ENCODE results near the gene GAS2.

Gene GAS2

GRCh38 chr11:22774716-22775115 lies 108.3 kb downstream of the GAS2 start:
- DNase-seq, result no peak
- no peak overlapping the region for H3K27ac Mint-ChIP-seq
- CTCF ChIA-PET, result no interaction called here
- H3K4me3 Mint-ChIP-seq, result no peak overlapping the region
- H3K9me3 Mint-ChIP-seq, result no peaks in the 10 kb centered on the region
- H3K27me3 Mint-ChIP-seq, result no peaks in the 10 kb centered on the region
- no peaks in the 10 kb centered on the region for H3K4me1 Mint-ChIP-seq
- H3K36me3 Mint-ChIP-seq, result no peaks in the 10 kb centered on the region

GRCh38 chr11:22775248-22775647 lies 108.8 kb downstream of the GAS2 start:
- no peaks in the 10 kb centered on the region for H3K9me3 Mint-ChIP-seq
- H3K27ac Mint-ChIP-seq, result no peak overlapping the region
- CTCF ChIA-PET, result no interaction called here
- no peak for DNase-seq
- H3K4me1 Mint-ChIP-seq, result no peaks in the 10 kb centered on the region
- H3K4me3 Mint-ChIP-seq, result no peak overlapping the region
- H3K36me3 Mint-ChIP-seq, result no peaks in the 10 kb centered on the region
- H3K27me3 Mint-ChIP-seq, result no peaks in the 10 kb centered on the region

- no peaks in the 10 kb centered on the region for H3K36me3 Mint-ChIP-seq
- no peak overlapping the region for H3K27ac Mint-ChIP-seq
- peaks cover 3% of the 10 kb centered on the region for H3K4me1 Mint-ChIP-seq
- no peak for DNase-seq
- H3K27me3 Mint-ChIP-seq, result no peaks in the 10 kb centered on the region
- H3K4me3 Mint-ChIP-seq, result no peak overlapping the region
- CTCF ChIA-PET, result interaction anchor here (1.9 kb wide), 1 partner anchor 107 kb away, joined by 8 read pairs; no protein-coding TSS in a partner anchor
- no peaks in the 10 kb centered on the region for H3K9me3 Mint-ChIP-seq
Observed at GRCh38 chr11:22778642-22779041, 112.2 kb downstream of the GAS2 start.

- DNase-seq, result no peak
- H3K27me3 Mint-ChIP-seq, result no peaks in the 10 kb centered on the region
- CTCF ChIA-PET, result no interaction called here
- no peak overlapping the region for H3K4me3 Mint-ChIP-seq
- H3K4me1 Mint-ChIP-seq, result peaks cover 3% of the 10 kb centered on the region
- H3K9me3 Mint-ChIP-seq, result no peaks in the 10 kb centered on the region
- H3K36me3 Mint-ChIP-seq, result no peaks in the 10 kb centered on the region
- no peak overlapping the region for H3K27ac Mint-ChIP-seq
Observed at GRCh38 chr11:22779850-22780249, 113.4 kb downstream of the GAS2 start.

GRCh38 chr11:22780952-22781593 lies 114.7 kb downstream of the GAS2 start:
- H3K27me3 Mint-ChIP-seq, result no peaks in the 10 kb centered on the region
- no peaks in the 10 kb centered on the region for H3K9me3 Mint-ChIP-seq
- CTCF ChIA-PET, result no interaction called here
- H3K4me1 Mint-ChIP-seq, result peaks cover 3% of the 10 kb centered on the region
- H3K36me3 Mint-ChIP-seq, result no peaks in the 10 kb centered on the region
- H3K27ac Mint-ChIP-seq, result no peak overlapping the region
- H3K4me3 Mint-ChIP-seq, result no peak overlapping the region
- DNase-seq, result no peak

GRCh38 chr11:22785251-22785650 lies 118.8 kb downstream of the GAS2 start:
- no peak for DNase-seq
- H3K4me1 Mint-ChIP-seq, result peaks cover 3% of the 10 kb centered on the region
- CTCF ChIA-PET, result interaction anchor here (3.1 kb wide), 1 partner anchor 114 kb away, joined by 25 read pairs; no protein-coding TSS in a partner anchor

GRCh38 chr11:22786475-22786874 lies 120.1 kb downstream of the GAS2 start:
- Mint-ChIP-seq H3K27ac (no peak overlapping the region), H3K9me3 (no peaks in the 10 kb centered on the region), H3K36me3 (no peaks in the 10 kb centered on the region), H3K4me3 (no peak overlapping the region), H3K4me1 (no peaks in the 10 kb centered on the region), H3K27me3 (no peaks in the 10 kb centered on the region)
- CTCF ChIA-PET, result interaction anchor here (0.9 to 3.1 kb wide), 2 partner anchors 116 to 453 kb away, joined by 4 to 25 read pairs; no protein-coding TSS in a partner anchor
- no peak for DNase-seq

More at GRCh38 chr11:22785251-22785650, 118.8 kb downstream of the GAS2 start:
- no peak overlapping the region for H3K4me3 Mint-ChIP-seq
- H3K27me3 Mint-ChIP-seq, result no peaks in the 10 kb centered on the region
- no peaks in the 10 kb centered on the region for H3K36me3 Mint-ChIP-seq
- no peak overlapping the region for H3K27ac Mint-ChIP-seq
- H3K9me3 Mint-ChIP-seq, result no peaks in the 10 kb centered on the region

GRCh38 chr11:22787055-22787454 lies 120.6 kb downstream of the GAS2 start:
- H3K27me3 Mint-ChIP-seq, result no peaks in the 10 kb centered on the region

GRCh38 chr11:22787551-22788162 lies 121.2 kb downstream of the GAS2 start:
- Mint-ChIP-seq H3K9me3 (no peaks in the 10 kb centered on the region), H3K36me3 (no peaks in the 10 kb centered on the region), H3K4me3 (no peak overlapping the region), H3K27me3 (no peaks in the 10 kb centered on the region), H3K27ac (no peak overlapping the region), H3K4me1 (no peaks in the 10 kb centered on the region)
- peak; percentile 44 for DNase-seq
- CTCF ChIA-PET, result interaction anchor here (0.7 to 3.1 kb wide), 28 partner anchors 11 to 544 kb away, joined by 3 to 25 read pairs (median 4); partner anchors contain the start of gene SVIP

More at GRCh38 chr11:22787055-22787454, 120.6 kb downstream of the GAS2 start:
- no peak overlapping the region for H3K27ac Mint-ChIP-seq
- CTCF ChIA-PET, result interaction anchor here (0.8 to 3.1 kb wide), 15 partner anchors 20 to 543 kb away, joined by 3 to 25 read pairs (median 4); partner anchors contain the start of gene SVIP
- DNase-seq, result no peak
- H3K36me3 Mint-ChIP-seq, result no peaks in the 10 kb centered on the region
- H3K9me3 Mint-ChIP-seq, result no peaks in the 10 kb centered on the region
- no peak overlapping the region for H3K4me3 Mint-ChIP-seq
- H3K4me1 Mint-ChIP-seq, result no peaks in the 10 kb centered on the region

- Mint-ChIP-seq H3K27ac (no peak overlapping the region), H3K4me1 (no peaks in the 10 kb centered on the region), H3K27me3 (no peaks in the 10 kb centered on the region), H3K9me3 (no peaks in the 10 kb centered on the region), H3K36me3 (no peaks in the 10 kb centered on the region), H3K4me3 (no peak overlapping the region)
- no peak for DNase-seq
- CTCF ChIA-PET, result interaction anchor here (1.2 kb wide), 1 partner anchor 488 kb away, joined by 3 read pairs; no protein-coding TSS in a partner anchor
Observed at GRCh38 chr11:22792497-22792896, 126.1 kb downstream of the GAS2 start.

GRCh38 chr11:22795914-22796313 lies 129.5 kb downstream of the GAS2 start:
- H3K9me3 Mint-ChIP-seq, result no peaks in the 10 kb centered on the region
- H3K27me3 Mint-ChIP-seq, result peaks cover 3% of the 10 kb centered on the region
- no peaks in the 10 kb centered on the region for H3K4me1 Mint-ChIP-seq
- no peaks in the 10 kb centered on the region for H3K36me3 Mint-ChIP-seq
- H3K27ac Mint-ChIP-seq, result no peak overlapping the region
- CTCF ChIA-PET, result no interaction called here
- no peak for DNase-seq
- no peak overlapping the region for H3K4me3 Mint-ChIP-seq

- H3K4me1 Mint-ChIP-seq, result no peaks in the 10 kb centered on the region
- H3K27ac Mint-ChIP-seq, result no peak overlapping the region
- CTCF ChIA-PET, result no interaction called here
- H3K27me3 Mint-ChIP-seq, result peaks cover 3% of the 10 kb centered on the region
- no peak overlapping the region for H3K4me3 Mint-ChIP-seq
- no peak for DNase-seq
- no peaks in the 10 kb centered on the region for H3K9me3 Mint-ChIP-seq
- H3K36me3 Mint-ChIP-seq, result no peaks in the 10 kb centered on the region
Observed at GRCh38 chr11:22797047-22797446, 130.6 kb downstream of the GAS2 start.

- Mint-ChIP-seq H3K9me3 (no peaks in the 10 kb centered on the region), H3K27ac (no peak overlapping the region), H3K4me3 (no peak overlapping the region), H3K36me3 (no peaks in the 10 kb centered on the region), H3K27me3 (peaks cover 3% of the 10 kb centered on the region), H3K4me1 (no peaks in the 10 kb centered on the region)
- DNase-seq, result no peak
- CTCF ChIA-PET, result interaction anchor here (1.3 kb wide), 1 partner anchor 11 kb away, joined by 3 read pairs; no protein-coding TSS in a partner anchor
Observed at GRCh38 chr11:22798901-22799300, 132.5 kb downstream of the GAS2 start.

GRCh38 chr11:22800482-22800881 lies 134.1 kb downstream of the GAS2 start:
- H3K27me3 Mint-ChIP-seq, result peaks cover 3% of the 10 kb centered on the region
- no peak overlapping the region for H3K27ac Mint-ChIP-seq
- H3K4me3 Mint-ChIP-seq, result no peak overlapping the region
- no peak for DNase-seq
- CTCF ChIA-PET, result interaction anchor here (1.2 kb wide), 1 partner anchor 12 kb away, joined by 6 read pairs; no protein-coding TSS in a partner anchor
- no peaks in the 10 kb centered on the region for H3K4me1 Mint-ChIP-seq
- no peaks in the 10 kb centered on the region for H3K9me3 Mint-ChIP-seq
- no peaks in the 10 kb centered on the region for H3K36me3 Mint-ChIP-seq

GRCh38 chr11:22802861-22803260 lies 136.4 kb downstream of the GAS2 start:
- CTCF ChIA-PET, result no interaction called here
- no peak overlapping the region for H3K27ac Mint-ChIP-seq
- no peaks in the 10 kb centered on the region for H3K36me3 Mint-ChIP-seq
- no peaks in the 10 kb centered on the region for H3K4me1 Mint-ChIP-seq
- H3K9me3 Mint-ChIP-seq, result no peaks in the 10 kb centered on the region
- H3K27me3 Mint-ChIP-seq, result peaks cover 3% of the 10 kb centered on the region
- DNase-seq, result no peak
- H3K4me3 Mint-ChIP-seq, result no peak overlapping the region

Data from activated naive CD4-positive, alpha-beta T cell treated with anti-CD3 and anti-CD28 coated beads, Interleukin-2, amount 10 ng/mL, durations not matched to agents 7 days and 5 days (primary cell).